ENCODE results near the gene ADARB2.

- TF ChIP-seq CTCF (IDR thresholded peaks at IDR 0.05) (no peak), EP300 (IDR thresholded peaks at IDR 0.05; ENCODE audit: low read depth) (no peak), POLR2A (IDR thresholded peaks at IDR 0.05) (no peak), POLR2AphosphoS5 (IDR thresholded peaks at IDR 0.05) (no peak)
Observed at GRCh38 chr10:1152386-1153250, 584.7 kb downstream of the ADARB2 start.
